HepG2 (cell line): ENCODE measurements around the gene CHD9. TPM values are rescaled to one million over a fixed set of nuclear protein-coding genes. Genes with fewer than 3 reads are reported as not detected.

ENCODE experiments used
- AHR ChIP-seq: IDR thresholded peaks from 2 replicates; pipeline ENCODE4 v1.6.1; 2018; ENCODE audit warnings: missing genetic modification reagents, missing compliant biosample characterization
- AKNA ChIP-seq: sonication (generic); formaldehyde crosslinking; IDR thresholded peaks from 2 replicates; pipeline ENCODE4 v1.4.0; 2020; ENCODE audit warnings: missing genetic modification reagents, borderline replicate concordance
- ARNT ChIP-seq: fragments of 450-650 bp; IDR thresholded peaks from 2 replicates; pipeline ENCODE4 v1.6.1; 2017
- HHEX ChIP-seq: IDR thresholded peaks from 2 replicates; pipeline ENCODE4 v1.6.1; 2016; ENCODE audit warnings: control low read depth
- ISX ChIP-seq: sonication (generic); formaldehyde crosslinking; conservative IDR thresholded peaks from 2 replicates; pipeline ENCODE4 v1.5.0; 2020; ENCODE audit warnings: missing genetic modification reagents
- RORA ChIP-seq: sonication (generic); formaldehyde crosslinking; IDR thresholded peaks from 2 replicates; pipeline ENCODE4 v1.5.0; 2020; ENCODE audit warnings: mild to moderate bottlenecking, missing genetic modification reagents, moderate library complexity
- TAF15 ChIP-seq: fragments of 200-400 bp; formaldehyde crosslinking; IDR thresholded peaks from one replicate; pipeline ENCODE4 v1.6.1; 2018; ENCODE audit warnings: mild to moderate bottlenecking, low read depth, low read length; ENCODE audit not compliant: poor library complexity, severe bottlenecking
- TIGD3 ChIP-seq: sonication (generic); formaldehyde crosslinking; IDR thresholded peaks from 2 replicates; pipeline ENCODE4 v1.5.1; 2020; ENCODE audit warnings: mild to moderate bottlenecking, missing genetic modification reagents, borderline replicate concordance
- TOPORS ChIP-seq: sonication (generic); formaldehyde crosslinking; IDR thresholded peaks from 2 replicates; pipeline ENCODE4 v1.8.0; 2023; ENCODE audit warnings: mild to moderate bottlenecking, missing genetic modification reagents
- U2AF1 ChIP-seq: fragments of 200-400 bp; formaldehyde crosslinking; optimal IDR thresholded peaks from 2 replicates; pipeline ENCODE3; 2017; ENCODE audit warnings: mild to moderate bottlenecking, low read depth, low read length
- ZBTB46 ChIP-seq: sonication (generic); formaldehyde crosslinking; IDR thresholded peaks from 2 replicates; pipeline ENCODE4 v1.4.0; 2020; ENCODE audit warnings: mild to moderate bottlenecking, missing genetic modification reagents, borderline replicate concordance
- ZNF274 ChIP-seq: sonication (generic); formaldehyde crosslinking; IDR thresholded peaks from 2 replicates; pipeline ENCODE4 v1.5.1; 2020; ENCODE audit warnings: mild to moderate bottlenecking, missing genetic modification reagents
- ZNF562 ChIP-seq: sonication (generic); formaldehyde crosslinking; IDR thresholded peaks from 2 replicates; pipeline ENCODE4 v1.8.0; 2022; ENCODE audit warnings: missing genetic modification reagents, borderline replicate concordance
- ZNF567 ChIP-seq: sonication (generic); formaldehyde crosslinking; IDR thresholded peaks from 2 replicates; pipeline ENCODE4 v1.8.1; 2023; ENCODE audit warnings: mild to moderate bottlenecking, missing genetic modification reagents, borderline replicate concordance
- ZNF576 ChIP-seq: sonication (generic); formaldehyde crosslinking; IDR thresholded peaks from 2 replicates; pipeline ENCODE4 v1.4.0; 2020; ENCODE audit warnings: mild to moderate bottlenecking, missing genetic modification reagents
- ZNF740 ChIP-seq: sonication (generic); formaldehyde crosslinking; IDR thresholded peaks from 2 replicates; pipeline ENCODE4 v1.4.0; 2020; ENCODE audit warnings: missing genetic modification reagents
- ZNF777 ChIP-seq: sonication (generic); formaldehyde crosslinking; IDR thresholded peaks from 2 replicates; pipeline ENCODE4 v1.4.0; 2020; ENCODE audit warnings: missing genetic modification reagents
- ZSCAN5A ChIP-seq: sonication (generic); formaldehyde crosslinking; IDR thresholded peaks from 2 replicates; pipeline ENCODE4 v1.8.0; 2022; ENCODE audit warnings: mild to moderate bottlenecking, missing genetic modification reagents, borderline replicate concordance
- polyA plus RNA-seq, 8 experiments: library from polyadenylated mRNA; depleted of rRNA in 3 of 8; stranded (reverse) in 7 of 8; unstranded in 1 of 8; fragments of >200 nt; fragmentation: Illumina TruSeq in 4 of 8; extraction: Trizol in 4 of 8; gene quantifications; 2 replicates each; pipeline versions ENCODE4 v1.2.1 to v1.2.3, GENCODE V29; 2011 to 2016; ENCODE audit warnings: low read depth in 4 of 8, missing spikeins in 1 of 8, mixed read lengths in 1 of 8; ENCODE audit not compliant: insufficient read depth in 1 of 8
- total RNA-seq, 5 experiments: library from RNA; depleted of rRNA; stranded (reverse); fragments of >200 nt; fragmentation: Illumina TruSeq; extraction: Trizol; gene quantifications; 2 replicates each; pipeline ENCODE4 v1.2.3, GENCODE V29; 2016; ENCODE audit warnings: low read depth in 1 of 5

The CHD9 gene
- total and polyA plus RNA-seq, 2 of the 13 experiments (the other 11 are each of a cell fraction or from before 2014, with no cell fraction given), result 23.4 to 27.7 TPM

GRCh38 chr16:53130159-53131049 is 75.6 kb downstream of the CHD9 start (continued):
- TF ChIP-seq TIGD3 (CRISPR knock-in tag) (no peak), ISX (CRISPR knock-in tag) (no peak), AKNA (peak; percentile 88), ZNF567 (CRISPR knock-in tag) (no peak; the same call in 1 of the 2 replicates), ZBTB46 (CRISPR knock-in tag) (no peak), ZSCAN5A (CRISPR knock-in tag) (no peak; the same call in 1 of the 2 replicates), TAF15 (no peak), ZNF274 (CRISPR knock-in tag) (0 out of 2 replicates have a peak, but pooled peaks have one; percentile 56), RORA (CRISPR knock-in tag) (no peak), ARNT (no peak), HHEX (CRISPR knock-in tag) (no peak), ZNF740 (CRISPR knock-in tag) (no peak), U2AF1 (no peak), ZNF562 (no peak), ZNF576 (CRISPR knock-in tag) (no peak), ZNF777 (peak; percentile 74; the same call in 1 of the 2 replicates), TOPORS (0 out of 2 replicates have a peak, but pooled peaks have one; percentile 31), AHR (0 out of 2 replicates have a peak, but pooled peaks have one; percentile 31)
